Fibroblast of lung (primary cell): ENCODE data around the gene GLG1. TPM values are rescaled to one million over a fixed set of nuclear protein-coding genes. Genes with fewer than 3 reads are reported as not detected.

Source experiments
- DNase-seq, 2 donors: peaks; one replicate each; pipeline versions ENCODE4 v3.0.0 to v3.0.0-alpha.2; 2010; ENCODE audit warnings: low read depth in 2 of 2
- H2AFZ ChIP-seq: 2 replicates; pipeline ENCODE4 v1.5.1; 2012; ENCODE audit warnings: low read length, control low read depth, inconsistent platforms
- H3K27ac ChIP-seq: 2 replicates; pipeline ENCODE4 v1.5.1; 2011; ENCODE audit warnings: low read length, control low read depth; ENCODE audit not compliant: insufficient read depth
- H3K27me3 ChIP-seq: 2 replicates; pipeline ENCODE4 v1.5.1; 2011; ENCODE audit warnings: mild to moderate bottlenecking, low read length; ENCODE audit not compliant: control insufficient read depth, insufficient read depth
- H3K36me3 ChIP-seq: 2 replicates; pipeline ENCODE4 v1.5.1; 2011; ENCODE audit warnings: low read length; ENCODE audit not compliant: control insufficient read depth, insufficient read depth
- H3K4me1 ChIP-seq: 2 replicates; pipeline ENCODE4 v1.5.1; 2011; ENCODE audit warnings: low read length; ENCODE audit not compliant: control insufficient read depth, insufficient read depth; ENCODE audit errors: extremely low read depth
- H3K4me2 ChIP-seq: 2 replicates; pipeline ENCODE4 v1.5.1; 2011; ENCODE audit warnings: low read length, control low read depth; ENCODE audit not compliant: insufficient read depth; ENCODE audit errors: extremely low read depth
- H3K4me3 ChIP-seq, 4 experiments: fragments of 200-600 bp in 1 of 4; sonication (generic) in 1 of 4; replicated peaks in 1 of 4; 2 replicates each; pipeline ENCODE4 v1.5.1; 2011 to 2016; ENCODE audit warnings: low read length in 4 of 4, low read depth in 3 of 4, mild to moderate bottlenecking in 3 of 4, control low read depth in 2 of 4, inconsistent platforms in 1 of 4, mixed read lengths in 1 of 4; ENCODE audit not compliant: insufficient read depth in 1 of 4; ENCODE audit errors: control extremely low read depth in 1 of 4
- H3K79me2 ChIP-seq: 2 replicates; pipeline ENCODE4 v1.5.1; 2012; ENCODE audit warnings: mild to moderate bottlenecking, low read length, inconsistent platforms; ENCODE audit not compliant: control insufficient read depth, insufficient read depth
- H3K9ac ChIP-seq: 2 replicates; pipeline ENCODE4 v1.5.1; 2011; ENCODE audit warnings: mild to moderate bottlenecking, low read length, control low read depth; ENCODE audit not compliant: insufficient read depth
- H3K9me3 ChIP-seq: 2 replicates; pipeline ENCODE4 v1.5.1; 2012; ENCODE audit warnings: low read depth, low read length; ENCODE audit not compliant: control insufficient read depth, insufficient read depth
- H4K20me1 ChIP-seq: 2 replicates; pipeline ENCODE4 v1.5.1; 2011; ENCODE audit warnings: low read length; ENCODE audit not compliant: control insufficient read depth, insufficient read depth; ENCODE audit errors: extremely low read depth
- CTCF ChIP-seq, 2 donors: IDR thresholded peaks in 1 of 2; conservative IDR thresholded peaks in 1 of 2; 1 replicate in 1 of 2; 2 replicates in 1 of 2; pipeline ENCODE4 v1.5.1; 2011 to 2012; ENCODE audit warnings: low read length in 2 of 2, control low read depth in 1 of 2, inconsistent platforms in 1 of 2, low read depth in 1 of 2, mild to moderate bottlenecking in 1 of 2
- EZH2 ChIP-seq: IDR thresholded peaks from 2 replicates; pipeline ENCODE4 v1.5.1; 2012; ENCODE audit warnings: low read length, control low read depth, mild to moderate bottlenecking; ENCODE audit errors: missing control alignments
- polyA plus RNA-seq, 2 donors: library from polyadenylated mRNA; depleted of rRNA in 1 of 2; stranded (reverse) in 1 of 2; unstranded in 1 of 2; fragments of >200 nt; gene quantifications; 2 replicates each; pipeline ENCODE4 v1.2.1, GENCODE V29; 2011 to 2012; ENCODE audit warnings: missing spikeins in 1 of 2
- total RNA-seq: library from RNA; depleted of rRNA; stranded (reverse); fragments of >200 nt; gene quantifications from 2 replicates; pipeline ENCODE4 v1.2.1, GENCODE V29; 2014

Gene GLG1
- total and polyA plus RNA-seq, 2 donors (not counting 1 experiment from before 2014, with no cell fraction given), result 138 to 150 TPM

GRCh38 chr16:74617206-74617788 is 10.4 kb upstream of the GLG1 start:
- H2AFZ ChIP-seq, result no peak overlapping the region
- no peaks in the 10 kb centered on the region for H3K36me3 ChIP-seq
- DNase-seq, result no peak
- no peak overlapping the region for H3K9ac ChIP-seq
- no peaks in the 10 kb centered on the region for H4K20me1 ChIP-seq
- no peaks in the 10 kb centered on the region for H3K9me3 ChIP-seq
- H3K27me3 ChIP-seq, result no peaks in the 10 kb centered on the region
- no peaks in the 10 kb centered on the region for H3K4me1 ChIP-seq
- TF ChIP-seq EZH2, result no peak
- no peak for TF ChIP-seq CTCF (conservative IDR thresholded peaks at IDR 0.05 in 1 of 2, IDR thresholded peaks at IDR 0.05 in 1 of 2; ENCODE audit: low read depth in 1 of 2, low read length in 2 of 2)
- H3K79me2 ChIP-seq, result no peaks in the 10 kb centered on the region
- H3K4me3 ChIP-seq, result no peak overlapping the region
- H3K4me2 ChIP-seq, result no peak overlapping the region
- no peak overlapping the region for H3K27ac ChIP-seq

GRCh38 chr16:74611721-74612120 is 4.8 kb upstream of the GLG1 start:
- H3K4me1 ChIP-seq, result peaks cover 4% of the 10 kb centered on the region
- H4K20me1 ChIP-seq, result no peaks in the 10 kb centered on the region
- H3K27ac ChIP-seq, result no peak overlapping the region
- peaks cover under 1% of the 10 kb centered on the region for H3K79me2 ChIP-seq
- H3K4me3 ChIP-seq, result no peak overlapping the region
- H3K9ac ChIP-seq, result no peak overlapping the region
- TF ChIP-seq EZH2 (no peak), CTCF (conservative IDR thresholded peaks at IDR 0.05 in 1 of 2, IDR thresholded peaks at IDR 0.05 in 1 of 2; ENCODE audit: low read depth in 1 of 2, low read length in 2 of 2) (no peak)
- H3K36me3 ChIP-seq, result no peaks in the 10 kb centered on the region
- H3K4me2 ChIP-seq, result no peak overlapping the region
- no peaks in the 10 kb centered on the region for H3K27me3 ChIP-seq
- DNase-seq, result peak; percentile 71 to 85
- H3K9me3 ChIP-seq, result no peaks in the 10 kb centered on the region
- no peak overlapping the region for H2AFZ ChIP-seq

- no peak overlapping the region for H3K9ac ChIP-seq
- no peak for DNase-seq
- no peaks in the 10 kb centered on the region for H3K9me3 ChIP-seq
- H3K79me2 ChIP-seq, result peaks cover 29% of the 10 kb centered on the region
- H3K4me1 ChIP-seq, result peaks cover 5% of the 10 kb centered on the region
- no peak for TF ChIP-seq EZH2
- TF ChIP-seq CTCF (conservative IDR thresholded peaks at IDR 0.05 in 1 of 2, IDR thresholded peaks at IDR 0.05 in 1 of 2; ENCODE audit: low read depth in 1 of 2, low read length in 2 of 2), result no peak
- H3K4me3 ChIP-seq, result no peak overlapping the region
- H2AFZ ChIP-seq, result no peak overlapping the region
- no peaks in the 10 kb centered on the region for H4K20me1 ChIP-seq
- no peaks in the 10 kb centered on the region for H3K27me3 ChIP-seq
- H3K27ac ChIP-seq, result no peak overlapping the region
- H3K36me3 ChIP-seq, result no peaks in the 10 kb centered on the region
- no peak overlapping the region for H3K4me2 ChIP-seq
These were observed 2.0 kb upstream of the GLG1 start for GRCh38 chr16:74608944-74609343.
